ENCODE data around the gene PCDHGB4. TPM values are rescaled to one million over a fixed set of nuclear protein-coding genes. Genes with fewer than 3 reads are reported as not detected.
"Not testable (repeated sequence)": the region's sequence is repeated elsewhere in the genome, so short reads cannot be mapped to it uniquely, and the experiment has no call there.

PCDHGB4 gene
- total RNA-seq, 1 donor from 2014 or later = 31.0 TPM

DNA sequence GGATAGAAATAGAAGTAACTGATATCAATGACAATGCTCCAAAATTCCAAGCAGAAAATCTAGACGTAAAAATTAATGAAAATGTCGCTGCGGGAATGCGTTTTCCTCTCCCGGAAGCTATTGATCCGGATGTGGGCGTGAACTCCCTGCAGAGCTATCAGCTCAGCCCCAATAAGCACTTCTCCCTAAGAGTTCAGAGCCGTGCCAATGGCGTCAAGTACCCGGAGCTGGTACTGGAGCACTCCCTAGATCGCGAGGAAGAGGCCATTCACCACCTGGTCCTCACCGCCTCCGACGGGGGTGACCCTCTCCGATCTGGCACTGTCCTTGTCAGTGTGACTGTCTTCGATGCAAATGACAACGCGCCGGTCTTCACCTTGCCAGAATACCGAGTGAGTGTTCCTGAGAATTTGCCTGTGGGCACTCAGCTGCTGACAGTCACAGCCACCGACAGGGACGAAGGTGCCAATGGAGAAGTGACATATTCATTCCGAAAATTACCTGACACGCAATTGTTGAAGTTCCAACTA lies 26.1 kb downstream of the PCDHGB4 start:
- no peak for DNase-seq (ENCODE audit: low spot score in 2 of 2, unreplicated experiment in 2 of 2)
- peak overlapping the region; percentile 81 for H3K4me3 Mint-ChIP-seq
- peaks cover 17% of the 10 kb centered on the region for H3K4me1 Mint-ChIP-seq
- peaks cover 53% of the 10 kb centered on the region for H3K9me3 Mint-ChIP-seq
- H3K27ac Mint-ChIP-seq = peak overlapping the region; percentile 86
- H3K36me3 Mint-ChIP-seq = peaks cover 73% of the 10 kb centered on the region
- TF ChIP-seq, protein P1, sequence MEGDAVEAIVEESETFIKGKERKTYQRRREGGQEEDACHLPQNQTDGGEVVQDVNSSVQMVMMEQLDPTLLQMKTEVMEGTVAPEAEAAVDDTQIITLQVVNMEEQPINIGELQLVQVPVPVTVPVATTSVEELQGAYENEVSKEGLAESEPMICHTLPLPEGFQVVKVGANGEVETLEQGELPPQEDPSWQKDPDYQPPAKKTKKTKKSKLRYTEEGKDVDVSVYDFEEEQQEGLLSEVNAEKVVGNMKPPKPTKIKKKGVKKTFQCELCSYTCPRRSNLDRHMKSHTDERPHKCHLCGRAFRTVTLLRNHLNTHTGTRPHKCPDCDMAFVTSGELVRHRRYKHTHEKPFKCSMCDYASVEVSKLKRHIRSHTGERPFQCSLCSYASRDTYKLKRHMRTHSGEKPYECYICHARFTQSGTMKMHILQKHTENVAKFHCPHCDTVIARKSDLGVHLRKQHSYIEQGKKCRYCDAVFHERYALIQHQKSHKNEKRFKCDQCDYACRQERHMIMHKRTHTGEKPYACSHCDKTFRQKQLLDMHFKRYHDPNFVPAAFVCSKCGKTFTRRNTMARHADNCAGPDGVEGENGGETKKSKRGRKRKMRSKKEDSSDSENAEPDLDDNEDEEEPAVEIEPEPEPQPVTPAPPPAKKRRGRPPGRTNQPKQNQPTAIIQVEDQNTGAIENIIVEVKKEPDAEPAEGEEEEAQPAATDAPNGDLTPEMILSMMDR (IDR thresholded peaks at IDR 0.05; ENCODE audit: unreplicated experiment) = no peak
- H3K27me3 Mint-ChIP-seq (ENCODE audit: low read depth) = no peaks in the 10 kb centered on the region

DNA sequence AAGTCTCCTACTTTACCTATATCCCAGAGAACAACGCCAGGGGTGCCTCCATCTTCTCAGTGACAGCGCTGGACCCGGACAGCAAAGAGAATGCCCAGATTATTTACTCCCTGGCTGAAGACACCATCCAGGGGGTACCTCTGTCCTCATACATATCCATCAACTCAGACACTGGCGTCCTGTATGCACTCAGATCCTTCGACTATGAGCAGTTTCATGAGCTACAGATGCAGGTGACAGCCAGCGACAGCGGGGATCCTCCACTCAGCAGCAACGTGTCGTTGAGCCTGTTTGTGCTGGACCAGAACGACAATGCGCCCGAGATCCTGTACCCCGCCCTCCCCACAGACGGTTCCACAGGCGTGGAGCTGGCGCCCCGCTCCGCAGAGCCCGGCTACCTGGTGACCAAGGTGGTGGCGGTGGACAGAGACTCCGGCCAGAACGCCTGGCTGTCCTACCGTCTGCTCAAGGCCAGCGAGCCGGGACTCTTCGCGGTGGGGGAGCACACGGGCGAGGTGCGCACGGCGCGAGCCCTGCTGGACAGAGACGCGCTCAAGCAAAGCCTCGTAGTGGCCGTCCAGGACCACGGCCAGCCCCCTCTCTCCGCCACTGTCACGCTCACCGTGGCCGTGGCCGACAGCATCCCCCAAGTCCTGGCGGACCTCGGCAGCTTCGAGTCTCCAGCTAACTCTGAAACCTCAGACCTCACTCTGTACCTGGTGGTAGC lies 27.2 kb downstream of the PCDHGB4 start:
- H3K4me3 Mint-ChIP-seq = peak overlapping the region; percentile 81
- H3K27ac Mint-ChIP-seq = peak overlapping the region; percentile 15

GRCh38 chr5:141415275-141415618 lies 27.7 kb downstream of the PCDHGB4 start:
- H3K27ac Mint-ChIP-seq; H3K4me3 Mint-ChIP-seq; DNase-seq (ENCODE audit: low spot score in 2 of 2, unreplicated experiment in 2 of 2); H3K27me3 Mint-ChIP-seq (ENCODE audit: low read depth): not testable (repeated sequence)
- Mint-ChIP-seq H3K36me3 (peaks cover 73% of the 10 kb centered on the region), H3K9me3 (peaks cover 51% of the 10 kb centered on the region), H3K4me1 (peaks cover 12% of the 10 kb centered on the region)

More for the DNA sequence above, 27.2 kb downstream of the PCDHGB4 start:
- peaks cover 70% of the 10 kb centered on the region for H3K36me3 Mint-ChIP-seq
- H3K27me3 Mint-ChIP-seq (ENCODE audit: low read depth); DNase-seq (ENCODE audit: low spot score in 2 of 2, unreplicated experiment in 2 of 2): not testable (repeated sequence)
- peaks cover 13% of the 10 kb centered on the region for H3K4me1 Mint-ChIP-seq
- H3K9me3 Mint-ChIP-seq = peaks cover 50% of the 10 kb centered on the region

GRCh38 chr5:141417494-141418172 lies 30.1 kb downstream of the PCDHGB4 start, which contains the start of gene PCDHGB7:
PCDHGB7 (plus strand) TSS chr5:141417677; CDS start chr5:141417860, 183 bp downstream.
- H3K9me3 Mint-ChIP-seq = peaks cover 53% of the 10 kb centered on the region
- H3K36me3 Mint-ChIP-seq = peaks cover 82% of the 10 kb centered on the region
- H3K4me3 Mint-ChIP-seq = peak within 1 kb of the TSS; percentile 62
- DNase-seq (ENCODE audit: low spot score in 2 of 2, unreplicated experiment in 2 of 2); H3K4me1 Mint-ChIP-seq; H3K27me3 Mint-ChIP-seq (ENCODE audit: low read depth): not testable (repeated sequence)
- TF ChIP-seq, protein P1 (IDR thresholded peaks at IDR 0.05; ENCODE audit: unreplicated experiment) = peak; percentile 39
- H3K27ac Mint-ChIP-seq = peak within 1 kb of the TSS; percentile 47

DNA sequence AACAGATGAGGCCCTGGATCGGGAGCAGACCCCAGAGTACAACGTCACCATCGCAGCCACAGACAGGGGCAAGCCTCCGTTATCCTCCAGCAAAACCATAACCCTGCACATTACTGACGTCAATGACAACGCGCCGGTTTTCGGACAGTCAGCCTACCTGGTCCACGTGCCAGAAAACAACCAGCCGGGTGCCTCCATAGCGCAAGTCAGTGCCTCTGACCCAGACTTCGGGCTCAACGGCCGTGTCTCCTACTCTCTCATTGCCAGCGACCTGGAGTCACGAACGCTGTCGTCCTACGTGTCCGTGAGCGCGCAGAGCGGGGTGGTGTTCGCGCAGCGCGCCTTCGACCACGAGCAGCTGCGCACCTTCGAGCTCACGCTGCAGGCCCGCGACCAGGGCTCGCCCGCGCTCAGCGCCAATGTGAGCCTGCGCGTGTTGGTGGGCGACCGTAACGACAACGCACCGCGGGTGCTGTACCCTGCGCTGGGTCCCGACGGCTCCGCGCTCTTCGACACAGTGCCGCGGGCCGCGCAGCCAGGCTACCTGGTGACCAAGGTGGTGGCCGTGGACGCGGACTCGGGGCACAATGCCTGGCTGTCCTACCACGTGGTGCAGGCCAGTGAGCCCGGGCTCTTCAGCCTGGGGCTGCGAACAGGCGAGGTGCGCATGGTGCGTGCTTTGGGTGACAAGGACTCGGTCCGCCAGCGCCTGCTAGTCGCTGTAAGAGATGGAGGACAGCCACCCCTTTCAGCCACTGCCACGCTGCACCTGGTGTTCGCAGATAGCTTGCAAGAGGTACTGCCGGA lies 31.8 kb downstream of the PCDHGB4 start:
- no peak for DNase-seq (ENCODE audit: low spot score in 2 of 2, unreplicated experiment in 2 of 2)
- H3K9me3 Mint-ChIP-seq = peaks cover 53% of the 10 kb centered on the region
- H3K4me3 Mint-ChIP-seq = no peak overlapping the region
- no peaks in the 10 kb centered on the region for H3K27me3 Mint-ChIP-seq (ENCODE audit: low read depth)
- TF ChIP-seq, protein P1 (IDR thresholded peaks at IDR 0.05; ENCODE audit: unreplicated experiment) = no peak
- no peaks in the 10 kb centered on the region for H3K4me1 Mint-ChIP-seq
- H3K36me3 Mint-ChIP-seq = peaks cover 77% of the 10 kb centered on the region
- peak overlapping the region; percentile 17 for H3K27ac Mint-ChIP-seq

GRCh38 chr5:141420855-141421488 lies 33.5 kb downstream of the PCDHGB4 start, which contains the start of gene PCDHGA11:
PCDHGA11 (plus strand) TSS chr5:141421051; CDS start chr5:141421228, 177 bp downstream.
- H3K27ac Mint-ChIP-seq = no peak within 1 kb of the TSS
- H3K4me1 Mint-ChIP-seq = no peaks in the 10 kb centered on the region
- H3K27me3 Mint-ChIP-seq (ENCODE audit: low read depth) = no peaks in the 10 kb centered on the region
- peaks cover 80% of the 10 kb centered on the region for H3K36me3 Mint-ChIP-seq
- H3K4me3 Mint-ChIP-seq = no peak within 1 kb of the TSS
- TF ChIP-seq, protein P1 (IDR thresholded peaks at IDR 0.05; ENCODE audit: unreplicated experiment) = no peak
- peaks cover 58% of the 10 kb centered on the region for H3K9me3 Mint-ChIP-seq
- no peak for DNase-seq (ENCODE audit: low spot score in 2 of 2, unreplicated experiment in 2 of 2)

Data from mesothelial cell of epicardium (in vitro differentiated cells).